Right lung (tissue), 10 donors: ENCODE results near the gene NIT1. TPM values are rescaled to one million over a fixed set of nuclear protein-coding genes. Genes with fewer than 3 reads are reported as not detected.

Experiments used
- DNase-seq, 2 donors: peaks; one replicate each; pipeline ENCODE4 v3.0.0-alpha.2; 2013
- long read RNA-seq, 8 donors: transcript quantifications; one replicate each; lab custom pipeline, GENCODE V29; 2026
- polyA plus RNA-seq, 5 donors: library from polyadenylated mRNA; unstranded; fragments of 120-200 nt; gene quantifications; one replicate each; pipeline versions ENCODE4 v1.2.1 to v1.2.3, GENCODE V29; 2013; ENCODE audit warnings: inconsistent platforms in 1 of 5, low replicate concordance in 1 of 5; ENCODE audit not compliant: insufficient read length in 5 of 5, insufficient read depth in 1 of 5

NIT1 gene, protein sequence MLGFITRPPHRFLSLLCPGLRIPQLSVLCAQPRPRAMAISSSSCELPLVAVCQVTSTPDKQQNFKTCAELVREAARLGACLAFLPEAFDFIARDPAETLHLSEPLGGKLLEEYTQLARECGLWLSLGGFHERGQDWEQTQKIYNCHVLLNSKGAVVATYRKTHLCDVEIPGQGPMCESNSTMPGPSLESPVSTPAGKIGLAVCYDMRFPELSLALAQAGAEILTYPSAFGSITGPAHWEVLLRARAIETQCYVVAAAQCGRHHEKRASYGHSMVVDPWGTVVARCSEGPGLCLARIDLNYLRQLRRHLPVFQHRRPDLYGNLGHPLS
- polyA plus RNA-seq, result 10 to 100 TPM; 40.9 to 46.1 (median 42.5) TPM
- long read RNA-seq, donor 1, transcript NIT1-203 (7 exons, 1,362 nt), result major isoform, 11 of 13 reads
- long read RNA-seq, donor 1, partial matches to known transcripts, result 0 of 13 reads
- long read RNA-seq, donor 1, other reads (novel, unspliced or antisense), result 0 of 13 reads
- long read RNA-seq, donor 2, transcript NIT1-203 (7 exons, 1,362 nt), result major isoform, 8 of 12 reads
- long read RNA-seq, donor 2, partial matches to known transcripts, result 0 of 12 reads
- long read RNA-seq, donor 2, other reads (novel, unspliced or antisense), result 0 of 12 reads
- long read RNA-seq, donor 3, transcript NIT1-216 (6 exons, 1,351 nt), result major isoform, 5 of 48 reads
- long read RNA-seq, donor 3, partial matches to known transcripts, result 33 of 48 reads
- long read RNA-seq, donor 3, other reads (novel, unspliced or antisense), result 8 of 48 reads
- long read RNA-seq, donor 4, partial matches to known transcripts, result 0 of 21 reads
- long read RNA-seq, donor 4, other reads (novel, unspliced or antisense), result 15 of 21 reads
- long read RNA-seq, donor 5, transcript NIT1-203 (7 exons, 1,362 nt), result major isoform, 13 of 32 reads
- long read RNA-seq, donor 5, partial matches to known transcripts, result 0 of 32 reads
- long read RNA-seq, donor 5, other reads (novel, unspliced or antisense), result 14 of 32 reads
- long read RNA-seq, donor 6, transcript NIT1-216 (6 exons, 1,351 nt), result minor isoform, 5 of 37 reads
- long read RNA-seq, donor 6, transcript NIT1-203 (7 exons, 1,362 nt), result major isoform, 14 of 37 reads
- long read RNA-seq, donor 6, partial matches to known transcripts, result 16 of 37 reads
- long read RNA-seq, donor 6, other reads (novel, unspliced or antisense), result 0 of 37 reads
- long read RNA-seq, donor 7, partial matches to known transcripts, result 20 of 31 reads
- long read RNA-seq, donor 7, other reads (novel, unspliced or antisense), result 6 of 31 reads
- long read RNA-seq, donor 8, partial matches to known transcripts, result 9 of 11 reads
- long read RNA-seq, donor 8, other reads (novel, unspliced or antisense), result 0 of 11 reads

DNA sequence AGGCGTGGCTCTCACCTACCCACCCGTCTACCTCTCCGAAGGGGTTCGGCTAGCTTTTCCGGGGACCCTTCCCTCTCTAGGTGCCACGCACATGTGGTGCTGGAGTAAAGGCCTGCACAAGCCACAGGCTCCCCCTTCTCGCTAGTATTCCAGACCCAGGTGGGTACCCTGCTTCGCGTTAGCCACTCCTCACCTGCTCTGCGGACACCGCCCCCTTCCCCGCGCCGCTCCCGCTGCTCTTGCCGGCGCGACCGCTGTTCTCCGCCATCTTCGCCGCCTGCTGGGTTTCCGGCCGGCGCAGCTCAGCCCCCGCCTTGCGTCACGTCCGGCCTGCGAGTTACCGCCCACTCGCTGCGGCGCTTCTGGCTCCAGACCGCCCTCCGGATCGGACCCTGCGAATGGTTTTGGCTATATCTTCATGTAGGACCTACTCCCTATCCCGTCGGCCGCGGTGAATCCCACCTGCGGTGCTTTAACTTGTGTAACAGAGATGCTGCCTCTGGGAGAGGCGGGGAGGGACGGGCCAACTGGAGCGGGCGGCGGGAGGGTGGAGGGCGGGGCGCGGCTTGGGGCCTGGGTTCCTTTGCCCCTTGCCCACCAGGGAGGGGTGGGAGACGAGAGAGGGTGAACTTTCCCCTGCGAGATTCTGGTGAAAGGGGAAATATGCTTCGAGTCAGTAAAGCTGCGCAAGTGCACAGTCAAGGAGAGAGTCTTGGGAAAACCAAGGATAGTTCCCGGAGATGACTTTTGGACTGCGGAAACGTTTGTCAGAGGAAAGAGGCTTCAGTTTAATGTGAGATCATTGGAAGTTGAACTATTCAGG lies at the start of gene NIT1, which contains the start of gene PFDN2:
Gene NIT1 (plus strand): TSS at position 347 of the 823 bp plus-strand sequence. CDS start 72 bp downstream, at position 419.
Gene PFDN2 (minus strand): TSS at position 279 of the 823 bp plus-strand sequence. CDS start 11 bp downstream, at position 268.
- peak; percentile 87 to 89 for DNase-seq

GRCh38 chr1:161068306-161069234 lies 49.3 kb upstream of the NIT1 start:
- no peak for DNase-seq

- DNase-seq, result no peak
Measured at GRCh38 chr1:161069241-161069640, 48.7 kb upstream of the NIT1 start.

GRCh38 chr1:161069731-161070270 lies 48.1 kb upstream of the NIT1 start, which contains the start of gene ARHGAP30:
TSS of gene ARHGAP30 (minus strand) at chr1:161069891. CDS start at chr1:161069624, 267 bp downstream.
- no peak for DNase-seq

DNA sequence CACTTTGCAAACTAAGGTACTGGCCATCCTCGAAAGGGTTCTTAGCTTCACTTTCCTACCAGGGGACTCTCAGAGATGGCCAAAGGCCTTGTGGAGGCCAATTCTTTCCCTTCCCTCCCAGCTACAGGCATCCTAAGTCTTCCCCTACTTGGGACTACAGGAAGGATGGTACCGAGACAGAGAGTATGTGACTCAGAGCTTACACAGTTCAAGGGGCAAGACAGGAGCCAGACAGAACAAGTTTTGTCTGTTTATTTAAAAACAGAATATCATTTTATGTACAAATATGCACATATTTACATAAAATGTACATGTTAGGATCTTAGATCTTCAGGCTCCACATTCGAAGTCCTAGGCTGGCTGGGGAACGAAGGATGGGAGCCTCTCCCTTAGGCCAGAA lies 47.1 kb upstream of the NIT1 start:
- DNase-seq, result no peak

DNA sequence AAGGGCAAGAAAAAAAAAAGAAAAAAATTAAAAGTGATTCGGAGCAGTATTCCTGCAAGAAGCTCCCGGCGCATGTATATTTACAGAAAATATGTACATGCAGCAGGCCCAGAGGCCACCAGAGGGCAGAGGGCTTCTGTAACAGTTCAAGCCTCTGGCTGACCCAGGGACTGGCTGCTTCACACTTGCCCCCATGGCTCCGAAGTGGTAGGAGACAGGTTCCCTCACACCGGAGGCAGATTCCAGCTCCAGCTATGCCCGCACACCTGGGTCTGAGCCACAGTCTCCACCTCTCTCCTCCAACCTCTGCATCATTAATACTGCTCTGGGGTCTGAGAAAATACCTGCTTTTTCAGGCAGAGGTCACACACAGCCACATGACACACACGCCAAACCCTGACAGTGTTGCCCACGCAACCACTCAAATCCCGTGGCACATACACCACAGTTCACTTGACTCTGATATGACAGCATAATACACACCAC lies 46.0 kb upstream of the NIT1 start:
- no peak for DNase-seq

GRCh38 chr1:161072751-161073449 lies 45.0 kb upstream of the NIT1 start:
- DNase-seq, result no peak

DNA sequence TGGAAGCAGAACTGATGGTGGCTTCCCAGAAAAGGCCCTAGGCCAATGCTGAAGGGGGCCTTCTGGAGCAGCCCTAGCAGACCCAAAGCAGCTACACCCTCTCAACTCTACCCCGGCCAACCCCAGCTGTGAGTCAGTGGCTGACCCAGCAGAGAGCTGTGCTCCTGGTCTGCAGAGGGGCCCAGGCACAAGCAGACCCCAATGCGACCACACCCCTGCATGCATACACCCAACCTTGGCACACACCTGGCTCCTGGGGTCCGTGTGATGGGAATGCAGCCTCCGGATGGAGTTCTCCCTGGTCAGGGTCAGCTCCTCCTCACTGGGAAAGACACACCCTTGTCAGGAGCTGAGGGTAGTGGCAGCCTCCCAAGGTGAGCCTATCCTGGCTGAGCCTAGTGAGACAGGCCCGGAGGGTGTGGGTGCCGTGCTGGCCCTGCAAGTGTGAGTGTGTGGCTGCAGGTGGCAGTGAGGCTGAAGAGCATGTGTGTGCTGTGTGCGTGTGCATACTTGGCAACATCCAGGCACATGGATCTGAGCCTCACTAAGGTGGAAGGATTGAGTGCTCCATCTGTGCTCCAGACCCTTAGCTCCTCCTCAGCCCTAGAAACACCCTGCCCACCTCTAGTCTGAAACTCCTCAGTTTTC lies 44.3 kb upstream of the NIT1 start:
- DNase-seq, result no peak

- no peak for DNase-seq
Measured at GRCh38 chr1:161074676-161075368, 43.1 kb upstream of the NIT1 start.

- no peak for DNase-seq
Measured at GRCh38 chr1:161076410-161076809, 41.5 kb upstream of the NIT1 start.

- no peak for DNase-seq
Measured at GRCh38 chr1:161077426-161077825, 40.5 kb upstream of the NIT1 start.

DNA sequence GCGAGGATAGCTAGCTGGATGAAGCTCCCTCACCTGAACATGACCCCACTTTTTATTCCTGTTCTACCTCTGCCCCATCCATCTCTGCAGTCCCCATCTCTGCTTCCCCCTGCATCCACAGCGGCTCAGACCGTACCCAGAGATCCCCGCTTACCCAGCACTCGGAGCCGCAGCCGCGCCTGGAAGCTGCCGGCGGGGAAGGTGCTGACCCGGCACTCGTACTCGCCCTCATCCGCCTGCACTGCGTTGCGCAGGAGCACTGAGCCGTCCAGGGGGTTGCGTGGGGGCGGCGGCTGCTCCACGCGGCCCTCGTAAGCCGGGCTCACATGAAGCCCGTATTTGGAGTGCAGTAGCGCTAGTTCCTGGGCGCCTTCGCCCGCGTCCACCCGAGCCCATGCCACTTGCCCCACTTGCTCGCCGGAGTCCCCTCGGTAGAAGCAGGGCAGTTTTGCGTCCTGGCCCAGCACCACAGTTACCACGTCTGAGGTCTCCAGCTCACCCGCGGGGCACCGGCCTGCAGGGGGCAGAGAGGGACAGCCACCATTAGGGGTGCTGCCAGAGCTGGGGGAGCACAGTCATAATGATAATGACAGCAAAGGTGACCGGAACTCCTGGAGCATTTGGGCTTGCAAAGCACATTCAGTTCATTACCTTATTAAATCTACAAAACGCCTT lies 38.3 kb upstream of the NIT1 start:
- no peak for DNase-seq

GRCh38 chr1:161080441-161081405 lies 37.2 kb upstream of the NIT1 start:
- DNase-seq, result no peak

GRCh38 chr1:161081519-161081918 lies 36.4 kb upstream of the NIT1 start:
- no peak for DNase-seq

DNA sequence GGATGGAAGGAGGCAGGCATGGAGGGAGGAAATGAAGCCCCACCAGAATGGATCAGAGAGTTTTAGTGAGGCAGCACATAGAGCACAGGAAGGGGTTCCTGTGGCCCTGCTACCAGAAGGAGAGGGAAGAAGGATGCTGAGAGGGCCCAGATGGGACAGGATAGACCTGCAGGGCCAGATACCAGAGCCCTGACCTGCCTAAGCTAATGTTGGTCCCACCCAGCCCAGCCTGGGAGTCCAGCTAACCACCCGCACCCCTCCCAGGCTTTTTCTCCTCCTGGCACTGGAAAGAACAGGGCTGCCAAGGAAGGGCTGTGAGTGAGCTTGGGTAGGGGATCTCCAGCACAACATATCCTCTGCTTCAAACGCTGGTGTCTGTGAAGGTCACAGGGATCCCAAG lies 35.4 kb upstream of the NIT1 start:
- DNase-seq, result no peak
